GM12864 (cell line): ENCODE measurements around the gene KDM4C.

Experiments used
- DNase-seq: peaks from one replicate; pipeline ENCODE4 v3.0.0-alpha.2; 2011; ENCODE audit warnings: low read depth
- H3K4me3 ChIP-seq: 2 replicates; pipeline ENCODE4 v1.5.1; 2011; ENCODE audit warnings: mild to moderate bottlenecking, low read depth, low read length, control low read depth
- CTCF ChIP-seq: IDR thresholded peaks from 2 replicates; pipeline ENCODE4 v1.5.1; 2011; ENCODE audit warnings: low read depth, mild to moderate bottlenecking, moderate library complexity, low read length, control low read depth, inconsistent platforms; ENCODE audit errors: missing control alignments

The KDM4C gene

GRCh38 chr9:6852243-6852963 lies 94.6 kb downstream of the KDM4C start:
- DNase-seq = no peak
- TF ChIP-seq CTCF = no peak
- no peak overlapping the region for H3K4me3 ChIP-seq

GRCh38 chr9:6855860-6856259 lies 98.1 kb downstream of the KDM4C start:
- TF ChIP-seq CTCF = no peak
- no peak for DNase-seq
- no peak overlapping the region for H3K4me3 ChIP-seq

GRCh38 chr9:6864102-6864501 lies 106.3 kb downstream of the KDM4C start:
- no peak overlapping the region for H3K4me3 ChIP-seq
- TF ChIP-seq CTCF = no peak
- DNase-seq = no peak

- no peak overlapping the region for H3K4me3 ChIP-seq
- DNase-seq = no peak
- no peak for TF ChIP-seq CTCF
These were observed 111.5 kb downstream of the KDM4C start for GRCh38 chr9:6869081-6869948.

GRCh38 chr9:6870149-6870548 lies 112.4 kb downstream of the KDM4C start:
- no peak for DNase-seq
- no peak overlapping the region for H3K4me3 ChIP-seq
- TF ChIP-seq CTCF = no peak

- H3K4me3 ChIP-seq = no peak overlapping the region
- DNase-seq = no peak
These were observed 113.1 kb downstream of the KDM4C start for GRCh38 chr9:6870650-6871477.

More at GRCh38 chr9:6870650-6871477, 113.1 kb downstream of the KDM4C start:
- no peak for TF ChIP-seq CTCF
